ENCODE data around the gene OR10V1.

The OR10V1 gene

DNA sequence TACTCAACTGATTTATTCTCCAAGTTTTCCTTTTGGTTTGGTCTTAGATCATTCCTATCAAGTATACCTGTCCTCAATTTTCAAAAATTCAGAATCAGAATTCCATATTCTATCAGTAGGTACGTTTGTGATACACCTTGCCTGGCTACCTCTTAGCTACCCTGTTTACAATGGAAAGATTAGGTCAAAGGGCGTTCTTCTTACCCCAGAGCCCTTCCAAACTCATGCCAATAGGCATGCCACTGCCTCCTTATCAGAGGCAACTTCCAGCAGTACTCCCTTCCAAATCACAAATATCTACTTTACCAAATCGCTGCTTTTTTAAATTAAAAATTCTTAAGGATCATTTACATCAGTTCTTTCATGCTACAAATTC lies 45.8 kb downstream of the OR10V1 start:
- DNase-seq = no peak

DNA sequence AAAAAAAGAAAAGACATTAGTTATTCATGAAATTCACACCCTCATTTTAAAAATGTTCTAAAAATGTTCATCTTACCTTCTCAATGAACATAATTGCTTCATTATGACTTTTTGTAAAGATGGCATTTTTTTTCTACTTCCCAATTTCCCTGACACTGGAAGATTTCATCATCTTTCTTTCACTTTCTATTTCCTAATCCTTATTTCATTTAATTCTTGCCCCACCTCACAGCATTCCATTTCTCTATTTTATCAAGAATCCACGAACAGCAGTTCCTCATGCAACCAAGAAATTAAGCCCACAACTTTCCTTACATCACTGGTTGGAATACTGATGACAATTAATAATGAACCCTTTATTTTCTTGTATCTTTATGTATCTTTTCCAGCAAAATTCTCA lies 46.7 kb downstream of the OR10V1 start:
- DNase-seq = no peak
